KG1 (cell line): Measurements from ENCODE around the gene CNOT6.

ENCODE experiments used
- DNase-seq: peaks from one replicate; lab custom pipeline; 2025; lab: John Stamatoyannopoulos, UW

Gene CNOT6

DNA sequence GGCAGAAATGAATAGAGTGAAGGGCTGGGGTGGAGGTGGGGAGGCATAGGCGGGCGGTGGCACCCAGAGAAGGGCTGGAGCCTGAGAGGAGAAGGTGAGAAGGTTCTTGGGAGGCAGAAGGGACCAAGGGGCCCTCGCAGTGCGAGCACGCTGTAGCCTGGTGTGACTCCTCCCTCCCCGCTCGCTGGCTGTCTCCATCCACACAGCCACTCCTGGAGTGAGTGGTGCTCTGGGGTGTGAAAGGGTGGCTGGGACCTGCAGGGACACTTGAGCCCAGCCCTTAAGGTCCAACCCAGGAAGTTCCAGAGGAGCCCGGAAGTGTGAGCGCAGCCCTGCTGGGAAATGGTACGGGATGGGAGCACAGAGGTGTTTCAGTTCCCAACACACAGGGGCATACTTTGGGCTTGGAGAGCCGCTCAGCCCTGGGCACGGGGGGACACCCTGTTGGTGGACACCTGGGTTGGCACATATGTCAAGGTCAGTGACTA lies 106.4 kb downstream of the CNOT6 start:
- no peak for DNase-seq

GRCh38 chr5:180601591-180602480 lies 107.7 kb downstream of the CNOT6 start:
- DNase-seq, result no peak

GRCh38 chr5:180602481-180603075 lies 108.4 kb downstream of the CNOT6 start:
- no peak for DNase-seq

DNA sequence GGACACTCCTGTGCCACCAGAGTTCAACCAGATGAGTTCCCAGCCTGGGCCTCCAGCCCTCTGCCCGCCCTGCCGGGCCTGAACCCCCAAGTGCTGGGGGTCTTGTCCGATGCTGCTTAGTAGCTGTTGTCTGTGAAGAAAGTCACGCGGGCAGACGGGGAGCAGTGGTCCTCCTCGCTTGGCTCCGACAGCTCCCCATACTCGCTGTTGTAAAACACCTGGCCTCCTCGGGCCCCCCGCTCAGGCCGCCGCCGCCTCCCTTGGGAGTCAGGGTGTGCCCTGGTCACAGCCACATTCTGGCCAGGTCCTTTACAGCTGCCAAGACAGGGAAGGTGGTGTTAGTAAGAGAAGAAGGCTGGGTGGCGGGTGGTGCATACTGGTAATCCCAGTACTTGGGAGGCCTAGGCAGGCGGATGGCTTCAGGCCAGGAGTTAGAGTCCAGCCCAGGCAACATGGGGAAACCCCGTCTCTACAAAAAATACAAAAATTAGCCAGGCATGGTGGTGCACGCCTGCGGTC lies 109.0 kb downstream of the CNOT6 start:
- DNase-seq, result no peak

DNA sequence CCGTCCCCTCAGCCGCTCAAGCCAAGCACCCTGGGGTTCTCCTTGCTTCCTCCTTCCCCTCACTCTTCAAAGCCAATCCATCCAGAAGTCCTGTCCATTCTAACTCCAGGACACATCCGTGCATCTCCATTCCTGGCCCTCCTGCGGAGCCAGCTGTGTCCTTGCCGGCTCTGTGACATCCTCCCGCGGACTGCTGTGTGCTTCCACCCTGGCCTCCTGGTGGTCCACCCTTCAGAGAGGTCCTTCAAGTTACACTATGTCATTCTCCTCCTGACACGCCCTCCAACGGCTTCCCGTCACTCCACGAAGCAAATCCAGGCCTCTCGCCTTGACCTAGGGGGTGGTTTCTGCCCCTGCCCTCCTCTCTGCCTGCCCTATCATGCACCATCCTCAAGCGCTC lies 110.1 kb downstream of the CNOT6 start:
- no peak for DNase-seq

DNA sequence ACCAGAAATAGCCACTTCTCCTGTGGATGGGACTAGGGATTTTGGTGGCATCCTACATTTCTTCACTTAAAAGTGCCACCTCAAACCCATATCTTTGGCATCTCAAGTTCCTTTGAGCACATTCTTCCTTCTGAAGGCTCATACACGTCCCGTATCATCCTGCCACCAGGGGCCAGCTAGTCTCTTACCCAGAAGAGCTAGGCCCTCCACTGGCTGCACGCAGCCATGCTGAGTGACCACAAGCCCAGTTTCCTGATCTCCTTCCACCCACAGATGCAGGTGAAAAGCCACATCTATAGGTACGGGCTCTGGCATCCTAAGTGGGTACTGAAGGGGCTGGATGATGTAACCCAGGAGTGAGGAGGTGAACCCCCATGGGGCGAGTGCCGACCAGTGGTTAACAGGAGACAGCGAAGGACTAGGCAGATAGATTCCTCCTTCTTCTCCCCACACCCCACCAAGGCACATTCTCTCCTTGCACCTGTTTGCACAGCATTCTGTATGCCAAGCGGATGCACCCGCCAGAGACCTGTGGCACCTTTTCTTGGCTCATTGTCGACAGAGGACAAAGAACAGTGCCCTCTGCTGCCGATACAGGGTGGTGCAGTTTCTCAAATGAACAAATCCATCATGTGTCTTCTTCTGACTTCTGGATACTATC lies 111.5 kb downstream of the CNOT6 start:
- DNase-seq, result peak; percentile 21

DNA sequence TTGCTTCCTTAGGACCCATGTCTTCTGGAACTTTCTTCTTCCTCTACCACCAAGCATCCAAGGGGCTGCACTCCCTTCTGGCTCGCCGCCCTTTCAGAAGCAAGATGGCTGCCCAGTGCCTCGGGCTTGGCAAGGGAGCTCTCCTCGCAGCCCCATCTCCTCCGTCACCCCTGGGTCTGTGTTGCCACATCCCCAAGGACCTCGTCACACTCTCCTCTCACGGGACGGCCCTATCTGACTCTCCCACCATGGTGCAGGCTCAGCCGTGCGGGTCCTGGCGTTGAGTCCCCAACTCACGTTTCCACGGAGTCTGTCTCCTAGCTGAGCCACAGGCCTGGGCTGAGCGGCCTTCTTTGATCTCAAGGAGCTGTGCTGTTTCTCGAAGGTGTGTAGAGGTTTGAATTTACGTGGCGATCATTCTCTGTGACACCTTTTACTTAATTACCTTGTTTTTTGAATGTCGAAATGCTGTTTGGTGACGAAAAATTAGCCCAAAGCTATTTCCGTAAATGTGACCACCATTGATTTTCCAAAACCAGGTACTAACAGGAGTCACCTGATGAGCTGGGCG lies 112.1 kb downstream of the CNOT6 start:
- DNase-seq, result no peak

GRCh38 chr5:180607861-180608571 lies 113.8 kb downstream of the CNOT6 start:
- DNase-seq, result no peak

DNA sequence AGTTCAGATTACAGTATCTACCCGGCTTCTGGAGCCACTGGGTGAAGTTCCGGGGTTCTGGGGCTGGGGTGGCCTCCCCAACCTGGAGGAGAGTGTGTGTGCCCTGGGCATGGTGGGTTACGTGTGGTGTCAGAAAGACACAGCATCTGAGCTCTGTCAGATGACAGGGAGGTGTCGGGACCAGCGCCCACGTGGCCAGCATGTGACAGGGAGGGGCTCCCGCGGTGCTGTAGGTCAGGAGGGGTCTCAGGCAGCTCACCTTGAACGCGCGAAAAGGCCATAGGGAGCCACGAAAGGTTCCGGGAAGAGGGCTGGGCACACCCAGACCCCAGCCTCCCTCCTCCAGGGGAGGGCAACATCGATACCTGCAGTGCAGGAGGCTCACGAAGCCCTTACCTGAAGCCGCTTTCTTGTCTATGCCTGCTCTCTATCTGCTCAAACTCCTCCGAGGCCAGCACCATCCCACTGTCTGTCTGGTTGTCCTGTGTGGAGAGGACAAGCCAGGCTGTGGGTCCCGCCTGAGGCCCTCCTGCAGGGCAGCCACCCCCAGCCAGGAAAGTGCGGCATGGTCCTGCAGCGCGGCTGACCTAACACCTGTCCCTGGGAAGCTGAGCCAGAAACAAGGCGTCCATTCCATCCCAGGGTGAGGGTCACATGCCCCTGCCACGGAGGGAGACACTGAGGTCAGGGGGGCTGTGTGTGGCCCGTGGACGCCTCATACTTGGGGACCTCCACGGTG lies 114.6 kb downstream of the CNOT6 start:
- DNase-seq, result no peak

- no peak for DNase-seq
Observed at GRCh38 chr5:180609386-180609785, 115.2 kb downstream of the CNOT6 start.

- no peak for DNase-seq
Observed at GRCh38 chr5:180609817-180610550, 115.8 kb downstream of the CNOT6 start.

- no peak for DNase-seq
Observed at GRCh38 chr5:180611140-180611850, 117.1 kb downstream of the CNOT6 start.

- no peak for DNase-seq
Observed at GRCh38 chr5:180612683-180613082, 118.5 kb downstream of the CNOT6 start.

DNA sequence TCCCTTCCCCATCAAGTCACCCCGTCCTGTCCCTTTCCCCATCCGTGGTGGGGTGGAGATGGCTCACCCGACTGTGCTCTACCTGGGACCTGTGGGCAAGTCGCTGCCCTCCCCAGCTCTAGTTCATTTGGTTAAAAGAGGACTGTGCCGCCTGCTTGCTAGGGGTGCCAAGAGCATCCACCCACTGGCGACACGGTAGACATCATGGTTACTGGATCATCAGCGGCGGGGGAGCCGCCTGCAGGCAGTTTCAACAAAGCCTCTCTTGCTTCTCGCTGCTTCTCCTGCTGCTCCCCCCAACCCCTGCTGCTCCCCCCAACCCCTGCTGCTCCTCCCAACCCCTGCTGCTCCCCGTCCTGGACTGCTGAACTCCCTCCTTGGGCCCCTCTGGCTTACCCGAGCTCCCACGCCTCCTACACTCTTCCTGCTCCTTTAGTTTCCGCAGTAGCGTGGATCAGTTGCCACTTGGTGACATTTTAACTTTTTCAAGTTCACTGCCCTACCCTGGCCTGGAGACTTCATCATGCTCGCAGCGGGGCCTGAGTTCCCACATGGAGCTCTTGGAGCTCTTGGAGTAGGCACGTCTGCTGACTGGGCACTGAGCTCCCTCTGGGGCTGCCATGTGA lies 119.1 kb downstream of the CNOT6 start:
- DNase-seq, result no peak

GRCh38 chr5:180613814-180614188 lies 119.6 kb downstream of the CNOT6 start:
- DNase-seq, result no peak

DNA sequence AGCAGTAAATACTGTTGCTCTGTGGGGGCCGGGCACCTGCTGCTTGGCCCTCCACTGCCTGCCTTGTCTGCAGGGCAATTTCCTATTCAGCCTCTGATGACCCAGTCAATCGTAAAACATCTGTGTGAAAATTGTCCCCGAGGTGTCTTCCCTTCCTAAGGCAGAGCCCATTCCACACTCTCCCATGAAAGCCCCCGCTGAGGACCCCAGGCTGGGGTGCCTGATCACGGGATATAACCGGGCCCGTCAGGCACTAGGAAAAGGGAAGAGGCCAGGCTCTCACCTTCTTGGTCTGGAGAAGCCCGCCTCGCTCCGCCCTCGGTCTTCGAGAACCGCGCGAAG lies 124.3 kb downstream of the CNOT6 start:
- DNase-seq, result no peak

- DNase-seq, result no peak
Observed at GRCh38 chr5:180618829-180619562, 124.8 kb downstream of the CNOT6 start.

- no peak for DNase-seq
Observed at GRCh38 chr5:180619563-180619915, 125.4 kb downstream of the CNOT6 start.

- no peak for DNase-seq
Observed at GRCh38 chr5:180620014-180620413, 125.8 kb downstream of the CNOT6 start.
